H9 (cell line): ENCODE results near the gene RPS6KA1. TPM values are rescaled to one million over a fixed set of nuclear protein-coding genes. Genes with fewer than 3 reads are reported as not detected.

ENCODE experiments used
- DNase-seq: peaks from one replicate; pipeline ENCODE4 v3.0.0-alpha.2; 2017
- H2AFZ ChIP-seq: one replicate; pipeline ENCODE4 v1.6.1; 2013; ENCODE audit warnings: mild to moderate bottlenecking, low read length, control low read depth, moderate library complexity
- H2AK5ac ChIP-seq: 2 replicates; pipeline ENCODE4 v1.6.1; 2013; ENCODE audit warnings: low read length, control low read depth, mixed read lengths; ENCODE audit not compliant: insufficient read length
- H2BK120ac ChIP-seq: one replicate; pipeline ENCODE4 v1.6.1; 2013; ENCODE audit warnings: low read depth, mild to moderate bottlenecking, low read length, control low read depth, inconsistent platforms; ENCODE audit not compliant: poor library complexity, severe bottlenecking
- H2BK12ac ChIP-seq: 2 replicates; pipeline ENCODE4 v1.6.1; 2013; ENCODE audit warnings: low read length, control low read depth, mixed read lengths, low read depth; ENCODE audit not compliant: insufficient read length
- H2BK15ac ChIP-seq: 2 replicates; pipeline ENCODE4 v1.6.1; 2013; ENCODE audit warnings: low read depth, low read length, control low read depth
- H2BK20ac ChIP-seq: one replicate; pipeline ENCODE4 v1.6.1; 2013; ENCODE audit warnings: low read depth, mild to moderate bottlenecking, low read length, control low read depth, inconsistent platforms; ENCODE audit not compliant: poor library complexity, severe bottlenecking
- H2BK5ac ChIP-seq: 2 replicates; pipeline ENCODE4 v1.6.1; 2013; ENCODE audit warnings: low read length, control low read depth, mixed read lengths; ENCODE audit not compliant: insufficient read length
- H3K14ac ChIP-seq: 2 replicates; pipeline ENCODE4 v1.6.1; 2013; ENCODE audit warnings: low read length, control low read depth; ENCODE audit not compliant: insufficient read depth
- H3K18ac ChIP-seq: 2 replicates; pipeline ENCODE4 v1.6.1; 2013; ENCODE audit warnings: low read depth, mild to moderate bottlenecking, mixed read lengths, low read length, control low read depth; ENCODE audit not compliant: insufficient read length
- H3K23ac ChIP-seq: 2 replicates; pipeline ENCODE4 v1.6.1; 2013; ENCODE audit warnings: low read length, control low read depth, mixed read lengths, low read depth; ENCODE audit not compliant: insufficient read length
- H3K23me2 ChIP-seq: 2 replicates; pipeline ENCODE4 v1.6.1; 2013; ENCODE audit warnings: low read depth, mild to moderate bottlenecking, mixed read lengths, low read length, control low read depth; ENCODE audit not compliant: insufficient read length, poor library complexity, severe bottlenecking
- H3K27ac ChIP-seq: 2 replicates; pipeline ENCODE4 v1.5.1; 2013; ENCODE audit warnings: low read length, control low read depth, mixed read lengths, low read depth; ENCODE audit not compliant: insufficient read length
- H3K27me3 ChIP-seq: 2 replicates; pipeline ENCODE4 v1.6.1; 2013; ENCODE audit warnings: low read length, control low read depth, inconsistent platforms; ENCODE audit not compliant: insufficient read depth
- H3K4ac ChIP-seq: 2 replicates; pipeline ENCODE4 v1.6.1; 2013; ENCODE audit warnings: low read depth, mild to moderate bottlenecking, control low read depth, inconsistent platforms, low read length, moderate library complexity
- H3K4me1 ChIP-seq: 2 replicates; pipeline ENCODE4 v1.6.1; 2013; ENCODE audit warnings: low read length, control low read depth, inconsistent platforms; ENCODE audit not compliant: insufficient read depth
- H3K4me2 ChIP-seq: 2 replicates; pipeline ENCODE4 v1.6.1; 2013; ENCODE audit warnings: low read length, control low read depth, mixed read lengths; ENCODE audit not compliant: insufficient read length, insufficient read depth
- H3K56ac ChIP-seq: 2 replicates; pipeline ENCODE4 v1.6.1; 2013; ENCODE audit warnings: low read depth, mild to moderate bottlenecking, mixed read lengths, low read length, control low read depth; ENCODE audit not compliant: insufficient read length
- H3K79me1 ChIP-seq: 2 replicates; pipeline ENCODE4 v1.6.1; 2013; ENCODE audit warnings: low read depth, mild to moderate bottlenecking, moderate library complexity, low read length, control low read depth, inconsistent platforms; ENCODE audit not compliant: insufficient read depth, poor library complexity, severe bottlenecking
- H3K79me2 ChIP-seq: 2 replicates; pipeline ENCODE4 v1.6.1; 2013; ENCODE audit warnings: low read length, control low read depth, inconsistent platforms; ENCODE audit not compliant: insufficient read depth
- H3K9ac ChIP-seq: 2 replicates; pipeline ENCODE4 v1.6.1; 2013; ENCODE audit warnings: low read length, control low read depth, mixed read lengths; ENCODE audit not compliant: insufficient read length; ENCODE audit errors: extremely low read depth
- H3K9me3 ChIP-seq: one replicate; pipeline ENCODE4 v1.6.1; 2013; ENCODE audit warnings: low read depth, low read length, inconsistent platforms; ENCODE audit not compliant: control insufficient read depth
- H3T11ph ChIP-seq: one replicate; pipeline ENCODE4 v1.6.1; 2013; ENCODE audit warnings: mild to moderate bottlenecking, low read length, control low read depth, inconsistent platforms
- H4K20me1 ChIP-seq: one replicate; pipeline ENCODE4 v1.6.1; 2013; ENCODE audit not compliant: control insufficient read depth, insufficient read length, insufficient read depth
- H4K5ac ChIP-seq: 2 replicates; pipeline ENCODE4 v1.6.1; 2013; ENCODE audit warnings: low read depth, mild to moderate bottlenecking, mixed read lengths, low read length, control low read depth; ENCODE audit not compliant: insufficient read length
- H4K8ac ChIP-seq: replicated peaks from 2 replicates; pipeline ENCODE4 v1.6.1; 2013; ENCODE audit warnings: low read length, control low read depth, mixed read lengths, low read depth; ENCODE audit not compliant: insufficient read length
- H4K91ac ChIP-seq: 2 replicates; pipeline ENCODE4 v1.6.1; 2013; ENCODE audit warnings: low read depth, mild to moderate bottlenecking, moderate library complexity, mixed read lengths, low read length, control low read depth; ENCODE audit not compliant: insufficient read length
- H3K27ac Mint-ChIP-seq, 3 experiments: 2 replicates in 2 of 3; 3 replicates in 1 of 3; pipeline ENCODE4 v1.8.0; 2020 to 2021; ENCODE audit warnings: mixed read lengths in 3 of 3, mild to moderate bottlenecking in 1 of 3, moderate library complexity in 1 of 3
- H3K27me3 Mint-ChIP-seq: 2 replicates; pipeline ENCODE4 v1.8.0; 2021; ENCODE audit warnings: low read depth, mild to moderate bottlenecking, moderate library complexity, mixed read lengths
- H3K36me3 Mint-ChIP-seq, 3 experiments: 2 replicates in 2 of 3; 3 replicates in 1 of 3; pipeline ENCODE4 v1.8.0; 2020 to 2021; ENCODE audit warnings: low read depth in 3 of 3, mixed read lengths in 3 of 3; ENCODE audit not compliant: insufficient read depth in 1 of 3
- H3K4me1 Mint-ChIP-seq, 2 experiments: 2 replicates each; pipeline ENCODE4 v1.8.0; 2020; ENCODE audit warnings: mixed read lengths in 2 of 2
- H3K4me3 Mint-ChIP-seq, 2 experiments: 2 replicates in 1 of 2; 3 replicates in 1 of 2; pipeline ENCODE4 v1.8.0; 2020 to 2021; ENCODE audit warnings: mild to moderate bottlenecking in 2 of 2, mixed read lengths in 2 of 2, moderate library complexity in 1 of 2
- H3K9me3 Mint-ChIP-seq, 2 experiments: 2 replicates in 1 of 2; 3 replicates in 1 of 2; pipeline ENCODE4 v1.8.0; 2020; ENCODE audit warnings: mild to moderate bottlenecking in 2 of 2, mixed read lengths in 2 of 2, moderate library complexity in 1 of 2
- WGBS: extraction: QIAGEN DNeasy Blood & Tissue Kit; methylation state at CpG from one replicate; pipeline ENCODE4 v1.1.7; 2013; ENCODE audit warnings: missing lambda C conversion rate, low lambda C conversion rate, mixed read lengths; ENCODE audit not compliant: insufficient read length; ENCODE audit errors: extremely low coverage; 5-methylcytosine and 5-hydroxymethylcytosine counted together
- total RNA-seq: library from RNA; stranded (reverse); gene quantifications from 2 replicates; pipeline ENCODE4 v1.2.1, GENCODE V29; 2021
- TF ChIP-seq, protein P1 (sequence below): fragments of 200-600 bp; sonication (generic); conservative IDR thresholded peaks from 3 replicates; pipeline ENCODE4 v1.8.0; 2021; ENCODE audit warnings: antibody characterized with exemption, mild to moderate bottlenecking

Gene RPS6KA1
- total RNA-seq, 1 experiment from 2014 or later = 45.3 TPM

DNA sequence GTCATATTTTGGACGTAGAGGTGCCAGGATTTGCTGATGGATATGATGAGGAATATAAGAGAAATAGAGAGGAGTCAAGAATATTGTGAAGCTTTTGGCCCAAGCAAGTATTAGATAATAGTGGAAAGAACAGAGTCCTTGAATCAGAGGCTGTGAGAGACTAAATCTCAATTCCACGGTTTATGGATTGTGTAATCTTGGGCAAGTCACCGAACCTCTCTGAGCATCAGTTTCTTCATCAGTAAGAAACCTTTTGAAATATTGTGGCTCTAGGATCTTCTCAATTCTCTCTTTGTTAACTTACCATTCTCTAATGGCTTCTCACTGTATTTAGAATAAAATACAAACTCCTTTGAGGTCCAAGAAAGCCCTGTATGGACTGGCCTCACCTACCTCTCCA, 77.6 kb downstream of the RPS6KA1 start:
- Histone ChIP-seq H3K79me1 (no peaks in the 10 kb centered on the region), H3K4ac (no peak overlapping the region), H3T11ph (no peak overlapping the region), H3K4me2 (no peak overlapping the region), H2BK15ac (no peak overlapping the region), H2BK120ac (no peak overlapping the region), H4K91ac (no peak overlapping the region), H4K20me1 (no peaks in the 10 kb centered on the region), H3K9ac (no peak overlapping the region), H3K9me3 (no peaks in the 10 kb centered on the region), H4K8ac (no peak overlapping the region), H2AK5ac (no peak overlapping the region), H2AFZ (no peak overlapping the region), H3K23me2 (no peaks in the 10 kb centered on the region), H3K4me1 (no peaks in the 10 kb centered on the region; the same call in 1 of the 2 replicates), H3K23ac (no peak overlapping the region), H3K79me2 (no peaks in the 10 kb centered on the region; the same call in 1 of the 2 replicates), H2BK20ac (no peak overlapping the region), H2BK5ac (no peak overlapping the region), H3K14ac (no peak overlapping the region), H3K18ac (no peak overlapping the region), H4K5ac (no peak overlapping the region), H2BK12ac (no peak overlapping the region), H3K27me3 (no peaks in the 10 kb centered on the region), H3K27ac (no peak overlapping the region), H3K56ac (no peak overlapping the region)
- TF ChIP-seq, protein P1, sequence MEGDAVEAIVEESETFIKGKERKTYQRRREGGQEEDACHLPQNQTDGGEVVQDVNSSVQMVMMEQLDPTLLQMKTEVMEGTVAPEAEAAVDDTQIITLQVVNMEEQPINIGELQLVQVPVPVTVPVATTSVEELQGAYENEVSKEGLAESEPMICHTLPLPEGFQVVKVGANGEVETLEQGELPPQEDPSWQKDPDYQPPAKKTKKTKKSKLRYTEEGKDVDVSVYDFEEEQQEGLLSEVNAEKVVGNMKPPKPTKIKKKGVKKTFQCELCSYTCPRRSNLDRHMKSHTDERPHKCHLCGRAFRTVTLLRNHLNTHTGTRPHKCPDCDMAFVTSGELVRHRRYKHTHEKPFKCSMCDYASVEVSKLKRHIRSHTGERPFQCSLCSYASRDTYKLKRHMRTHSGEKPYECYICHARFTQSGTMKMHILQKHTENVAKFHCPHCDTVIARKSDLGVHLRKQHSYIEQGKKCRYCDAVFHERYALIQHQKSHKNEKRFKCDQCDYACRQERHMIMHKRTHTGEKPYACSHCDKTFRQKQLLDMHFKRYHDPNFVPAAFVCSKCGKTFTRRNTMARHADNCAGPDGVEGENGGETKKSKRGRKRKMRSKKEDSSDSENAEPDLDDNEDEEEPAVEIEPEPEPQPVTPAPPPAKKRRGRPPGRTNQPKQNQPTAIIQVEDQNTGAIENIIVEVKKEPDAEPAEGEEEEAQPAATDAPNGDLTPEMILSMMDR = no peak
- no peaks in the 10 kb centered on the region for H3K27me3 Mint-ChIP-seq
- no CpG with 5 or more reads among the region's 3 CpGs for WGBS
- no peak for DNase-seq
- H3K4me3 Mint-ChIP-seq = no peak overlapping the region
- H3K4me1 Mint-ChIP-seq = peaks cover 29 to 35% of the 10 kb centered on the region in 2 experiments
- H3K9me3 Mint-ChIP-seq = no peaks in the 10 kb centered on the region
- no peak overlapping the region for H3K27ac Mint-ChIP-seq
- no peaks in the 10 kb centered on the region for H3K36me3 Mint-ChIP-seq
